LNCaP clone FGC (cell line): ENCODE data around the gene TENM4.

Experiments
- DNase-seq: peaks from one replicate; pipeline ENCODE4 v3.0.0-alpha.2; 2011; ENCODE audit warnings: low read depth
- H3K4me3 ChIP-seq: 2 replicates; pipeline ENCODE4 v1.5.1; 2011; ENCODE audit warnings: mild to moderate bottlenecking, low read depth, low read length, control low read depth
- CTCF ChIP-seq: IDR thresholded peaks from 2 replicates; pipeline ENCODE4 v1.5.1; 2012; ENCODE audit warnings: mild to moderate bottlenecking; ENCODE audit not compliant: control insufficient read depth, insufficient read depth; ENCODE audit errors: extremely low read depth

Gene TENM4

GRCh38 chr11:79049741-79050179 is 391.1 kb downstream of the TENM4 start:
- H3K4me3 ChIP-seq: no peak overlapping the region
- no peak for DNase-seq
- no peak for TF ChIP-seq CTCF

GRCh38 chr11:79047980-79048379 is 392.9 kb downstream of the TENM4 start:
- TF ChIP-seq CTCF: no peak
- DNase-seq: no peak
- H3K4me3 ChIP-seq: no peak overlapping the region

GRCh38 chr11:79047321-79047720 is 393.5 kb downstream of the TENM4 start:
- H3K4me3 ChIP-seq: no peak overlapping the region
- DNase-seq: no peak

GRCh38 chr11:79046366-79046765 is 394.5 kb downstream of the TENM4 start:
- no peak overlapping the region for H3K4me3 ChIP-seq
- TF ChIP-seq CTCF: no peak
- no peak for DNase-seq

More at GRCh38 chr11:79047321-79047720, 393.5 kb downstream of the TENM4 start:
- no peak for TF ChIP-seq CTCF

- DNase-seq: no peak
- no peak for TF ChIP-seq CTCF
- no peak overlapping the region for H3K4me3 ChIP-seq
Measured at GRCh38 chr11:79045800-79046304, 395.0 kb downstream of the TENM4 start.

GRCh38 chr11:79045018-79045799 is 395.6 kb downstream of the TENM4 start:
- no peak for TF ChIP-seq CTCF
- no peak for DNase-seq
- no peak overlapping the region for H3K4me3 ChIP-seq
